ENCODE measurements around the gene PRR15. TPM values are rescaled to one million over a fixed set of nuclear protein-coding genes. Genes with fewer than 3 reads are reported as not detected.

Gene PRR15
- total and polyA plus RNA-seq, 2 experiments from 2014 or later: 42.0 to 47.4 TPM

GRCh38 chr7:29597266-29597665 lies 33.6 kb downstream of the PRR15 start:
- Histone ChIP-seq H3K4me3 (no peak overlapping the region), H3K79me2 (no peaks in the 10 kb centered on the region), H3K4me2 (no peak overlapping the region), H3K9me2 (replicated peaks; ENCODE audit: insufficient read depth) (no peaks in the 10 kb centered on the region), H3K36me3 (replicated peaks; ENCODE audit: insufficient read depth, low read depth) (no peaks in the 10 kb centered on the region), H3K9me3 (ENCODE audit: low read depth) (no peaks in the 10 kb centered on the region), H3K27ac (peak overlapping the region; percentile 61), H4K20me1 (ENCODE audit: insufficient read depth, poor library complexity, severe bottlenecking) (no peaks in the 10 kb centered on the region), H3K27me3 (no peaks in the 10 kb centered on the region), H3K4me1 (ENCODE audit: insufficient read depth) (no peaks in the 10 kb centered on the region), H2AFZ (no peak overlapping the region)
- DNase-seq (ENCODE audit: low spot score): no peak
- WGBS (ENCODE audit: low lambda C conversion rate, missing lambda C conversion rate): 92% methylated on average over 2 of the region's 2 CpGs
- TF ChIP-seq, protein P1, sequence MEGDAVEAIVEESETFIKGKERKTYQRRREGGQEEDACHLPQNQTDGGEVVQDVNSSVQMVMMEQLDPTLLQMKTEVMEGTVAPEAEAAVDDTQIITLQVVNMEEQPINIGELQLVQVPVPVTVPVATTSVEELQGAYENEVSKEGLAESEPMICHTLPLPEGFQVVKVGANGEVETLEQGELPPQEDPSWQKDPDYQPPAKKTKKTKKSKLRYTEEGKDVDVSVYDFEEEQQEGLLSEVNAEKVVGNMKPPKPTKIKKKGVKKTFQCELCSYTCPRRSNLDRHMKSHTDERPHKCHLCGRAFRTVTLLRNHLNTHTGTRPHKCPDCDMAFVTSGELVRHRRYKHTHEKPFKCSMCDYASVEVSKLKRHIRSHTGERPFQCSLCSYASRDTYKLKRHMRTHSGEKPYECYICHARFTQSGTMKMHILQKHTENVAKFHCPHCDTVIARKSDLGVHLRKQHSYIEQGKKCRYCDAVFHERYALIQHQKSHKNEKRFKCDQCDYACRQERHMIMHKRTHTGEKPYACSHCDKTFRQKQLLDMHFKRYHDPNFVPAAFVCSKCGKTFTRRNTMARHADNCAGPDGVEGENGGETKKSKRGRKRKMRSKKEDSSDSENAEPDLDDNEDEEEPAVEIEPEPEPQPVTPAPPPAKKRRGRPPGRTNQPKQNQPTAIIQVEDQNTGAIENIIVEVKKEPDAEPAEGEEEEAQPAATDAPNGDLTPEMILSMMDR (IDR thresholded peaks at IDR 0.05; ENCODE audit: poor library complexity): no peak
- no peak for TF ChIP-seq EZH2phosphoT487 (IDR thresholded peaks at IDR 0.05; ENCODE audit: low read depth, severe bottlenecking, unreplicated experiment)
- no peak for TF ChIP-seq EZH2 (IDR thresholded peaks at IDR 0.05; ENCODE audit: borderline replicate concordance)

GRCh38 chr7:29598137-29598536 lies 34.5 kb downstream of the PRR15 start:
- H3K27me3 ChIP-seq: no peaks in the 10 kb centered on the region
- no peak overlapping the region for H3K4me3 ChIP-seq
- no peaks in the 10 kb centered on the region for H3K9me3 ChIP-seq (ENCODE audit: low read depth)
- H3K4me2 ChIP-seq: no peak overlapping the region
- no peaks in the 10 kb centered on the region for H3K36me3 ChIP-seq (replicated peaks; ENCODE audit: insufficient read depth, low read depth)
- no peak overlapping the region for H3K27ac ChIP-seq
- H4K20me1 ChIP-seq (ENCODE audit: insufficient read depth, poor library complexity, severe bottlenecking): no peaks in the 10 kb centered on the region
- TF ChIP-seq EZH2 (IDR thresholded peaks at IDR 0.05; ENCODE audit: borderline replicate concordance): no peak
- TF ChIP-seq, protein P1 (IDR thresholded peaks at IDR 0.05; ENCODE audit: poor library complexity): no peak
- no peak for TF ChIP-seq EZH2phosphoT487 (IDR thresholded peaks at IDR 0.05; ENCODE audit: low read depth, severe bottlenecking, unreplicated experiment)
- H3K9me2 ChIP-seq (replicated peaks; ENCODE audit: insufficient read depth): no peaks in the 10 kb centered on the region
- no peaks in the 10 kb centered on the region for H3K79me2 ChIP-seq
- no peaks in the 10 kb centered on the region for H3K4me1 ChIP-seq (ENCODE audit: insufficient read depth)
- no peak overlapping the region for H2AFZ ChIP-seq
- WGBS (ENCODE audit: low lambda C conversion rate, missing lambda C conversion rate): 93% methylated on average over 3 of the region's 3 CpGs
- no peak for DNase-seq (ENCODE audit: low spot score)

DNA sequence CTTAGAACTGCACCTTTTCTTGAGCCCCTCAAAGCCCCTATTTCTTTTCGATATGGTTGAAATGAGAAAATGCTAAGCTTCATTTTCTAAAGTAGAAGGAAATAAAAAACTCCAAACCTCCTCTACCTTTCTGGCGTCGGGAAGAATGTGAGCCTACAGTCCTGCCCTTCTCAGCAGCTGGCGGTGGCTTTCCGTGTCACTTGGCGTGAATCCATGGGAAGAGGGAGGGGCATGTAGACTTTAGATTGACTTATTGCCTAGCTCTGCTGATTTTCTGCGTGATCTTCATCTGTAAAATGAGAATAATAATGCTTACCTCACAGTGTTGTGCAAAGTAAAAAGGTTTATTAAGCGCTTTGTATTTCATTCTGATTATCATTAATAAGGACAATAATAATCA lies 35.0 kb downstream of the PRR15 start:
- no peak for DNase-seq (ENCODE audit: low spot score)
- Histone ChIP-seq H3K9me3 (ENCODE audit: low read depth) (no peaks in the 10 kb centered on the region), H3K4me1 (ENCODE audit: insufficient read depth) (no peaks in the 10 kb centered on the region), H3K4me2 (no peak overlapping the region), H3K4me3 (no peak overlapping the region), H3K9me2 (replicated peaks; ENCODE audit: insufficient read depth) (no peaks in the 10 kb centered on the region), H4K20me1 (ENCODE audit: insufficient read depth, poor library complexity, severe bottlenecking) (no peaks in the 10 kb centered on the region), H3K27ac (no peak overlapping the region), H2AFZ (no peak overlapping the region), H3K36me3 (replicated peaks; ENCODE audit: insufficient read depth, low read depth) (no peaks in the 10 kb centered on the region), H3K79me2 (no peaks in the 10 kb centered on the region), H3K27me3 (no peaks in the 10 kb centered on the region)
- 83% methylated on average over 8 of the region's 8 CpGs for WGBS (ENCODE audit: low lambda C conversion rate, missing lambda C conversion rate)
- TF ChIP-seq EZH2phosphoT487 (IDR thresholded peaks at IDR 0.05; ENCODE audit: low read depth, severe bottlenecking, unreplicated experiment) (no peak), EZH2 (IDR thresholded peaks at IDR 0.05; ENCODE audit: borderline replicate concordance) (no peak)
- TF ChIP-seq, protein P1 (IDR thresholded peaks at IDR 0.05; ENCODE audit: poor library complexity): no peak

- TF ChIP-seq, protein P1 (IDR thresholded peaks at IDR 0.05; ENCODE audit: poor library complexity): no peak
- TF ChIP-seq EZH2phosphoT487 (IDR thresholded peaks at IDR 0.05; ENCODE audit: low read depth, severe bottlenecking, unreplicated experiment) (no peak), EZH2 (IDR thresholded peaks at IDR 0.05; ENCODE audit: borderline replicate concordance) (no peak)
- Histone ChIP-seq H3K4me2 (no peak overlapping the region), H3K27me3 (no peaks in the 10 kb centered on the region), H2AFZ (no peak overlapping the region), H3K4me3 (no peak overlapping the region), H3K4me1 (ENCODE audit: insufficient read depth) (no peaks in the 10 kb centered on the region), H3K36me3 (replicated peaks; ENCODE audit: insufficient read depth, low read depth) (no peaks in the 10 kb centered on the region), H3K9me2 (replicated peaks; ENCODE audit: insufficient read depth) (no peaks in the 10 kb centered on the region), H3K27ac (no peak overlapping the region), H3K79me2 (no peaks in the 10 kb centered on the region), H4K20me1 (ENCODE audit: insufficient read depth, poor library complexity, severe bottlenecking) (no peaks in the 10 kb centered on the region), H3K9me3 (ENCODE audit: low read depth) (no peaks in the 10 kb centered on the region)
- DNase-seq (ENCODE audit: low spot score): no peak
- WGBS (ENCODE audit: low lambda C conversion rate, missing lambda C conversion rate): 56% methylated on average over 2 of the region's 2 CpGs
Measured at GRCh38 chr7:29599026-29599425, 35.4 kb downstream of the PRR15 start.
